Mesenchymal stem cell (in vitro differentiated cells and primary cell): ENCODE measurements around the gene BRSK2.

Experiments used
- DNase-seq: peaks from one replicate; pipeline ENCODE4 v3.0.0-alpha.2; 2013
- H2AFZ ChIP-seq: one replicate; pipeline ENCODE4 v1.6.1; 2013; ENCODE audit warnings: low read depth, mild to moderate bottlenecking, control low read depth, inconsistent platforms, low read length, moderate library complexity
- H2AK5ac ChIP-seq: 2 replicates; pipeline ENCODE4 v1.6.1; 2013; ENCODE audit warnings: low read length, moderate library complexity, mild to moderate bottlenecking, inconsistent platforms; ENCODE audit not compliant: severe bottlenecking
- H2BK120ac ChIP-seq: one replicate; pipeline ENCODE4 v1.6.1; 2013; ENCODE audit warnings: low read depth, mild to moderate bottlenecking, inconsistent platforms, low read length, moderate library complexity
- H2BK12ac ChIP-seq, 2 experiments: one replicate each; pipeline ENCODE4 v1.6.1; 2013; ENCODE audit warnings: inconsistent platforms in 2 of 2, low read length in 2 of 2, mild to moderate bottlenecking in 2 of 2, moderate library complexity in 2 of 2, control low read depth in 1 of 2
- H2BK15ac ChIP-seq: one replicate; pipeline ENCODE4 v1.6.1; 2013; ENCODE audit warnings: mild to moderate bottlenecking, low read depth, inconsistent platforms; ENCODE audit not compliant: poor library complexity, severe bottlenecking
- H2BK5ac ChIP-seq: 2 replicates; pipeline ENCODE4 v1.6.1; 2013; ENCODE audit warnings: low read depth, mild to moderate bottlenecking, low read length, control low read depth, inconsistent platforms; ENCODE audit not compliant: poor library complexity, severe bottlenecking
- H3K14ac ChIP-seq, 2 experiments: one replicate each; pipeline ENCODE4 v1.6.1; 2013; ENCODE audit warnings: inconsistent platforms in 2 of 2, low read length in 2 of 2, control low read depth in 1 of 2, mild to moderate bottlenecking in 1 of 2, moderate library complexity in 1 of 2
- H3K18ac ChIP-seq, 2 experiments: one replicate each; pipeline ENCODE4 v1.6.1; 2013; ENCODE audit warnings: inconsistent platforms in 2 of 2, low read length in 2 of 2, control low read depth in 1 of 2, low read depth in 1 of 2, mild to moderate bottlenecking in 1 of 2
- H3K23ac ChIP-seq, 2 experiments: one replicate each; pipeline ENCODE4 v1.6.1; 2013; ENCODE audit warnings: inconsistent platforms in 2 of 2, low read length in 2 of 2, mild to moderate bottlenecking in 2 of 2, moderate library complexity in 2 of 2, control low read depth in 1 of 2
- H3K27ac ChIP-seq: 2 replicates; pipeline ENCODE4 v1.5.1; 2013; ENCODE audit warnings: mild to moderate bottlenecking, moderate library complexity, low read length, control low read depth, inconsistent platforms; ENCODE audit not compliant: poor library complexity, severe bottlenecking
- H3K27me3 ChIP-seq, 2 experiments: 2 replicates each; pipeline versions ENCODE4 v1.6.1 to v1.7.0; 2013; ENCODE audit warnings: low read length in 2 of 2, mild to moderate bottlenecking in 2 of 2, moderate library complexity in 2 of 2, control low read depth in 1 of 2, inconsistent platforms in 1 of 2; ENCODE audit not compliant: control insufficient read depth in 1 of 2, insufficient read depth in 1 of 2
- H3K36me3 ChIP-seq, 2 experiments: 2 replicates each; pipeline versions ENCODE4 v1.6.1 to v1.7.0; 2013; ENCODE audit warnings: low read length in 2 of 2, control low read depth in 1 of 2, inconsistent platforms in 1 of 2, low read depth in 1 of 2, mild to moderate bottlenecking in 1 of 2; ENCODE audit not compliant: insufficient read depth in 2 of 2, control insufficient read depth in 1 of 2
- H3K4ac ChIP-seq, 2 experiments: one replicate each; pipeline ENCODE4 v1.6.1; 2013; ENCODE audit warnings: inconsistent platforms in 2 of 2, low read length in 2 of 2, mild to moderate bottlenecking in 2 of 2, moderate library complexity in 2 of 2, control low read depth in 1 of 2, low read depth in 1 of 2
- H3K4me1 ChIP-seq: 2 replicates; pipeline ENCODE4 v1.6.1; 2013; ENCODE audit warnings: low read depth, low read length, control low read depth; ENCODE audit not compliant: control insufficient read depth, insufficient read depth
- H3K4me2 ChIP-seq: 2 replicates; pipeline ENCODE4 v1.6.1; 2013; ENCODE audit warnings: low read length, mild to moderate bottlenecking, inconsistent platforms; ENCODE audit not compliant: poor library complexity, severe bottlenecking
- H3K4me3 ChIP-seq, 2 experiments: 2 replicates each; pipeline versions ENCODE4 v1.5.1 to v1.7.0; 2013; ENCODE audit warnings: low read length in 2 of 2, mild to moderate bottlenecking in 2 of 2, control low read depth in 1 of 2, low read depth in 1 of 2; ENCODE audit not compliant: insufficient read depth in 1 of 2
- H3K79me1 ChIP-seq: replicated peaks from 2 replicates; pipeline ENCODE4 v1.6.1; 2013; ENCODE audit warnings: mild to moderate bottlenecking, control low read depth, low read length, inconsistent platforms; ENCODE audit not compliant: poor library complexity, severe bottlenecking
- H3K9ac ChIP-seq: 2 replicates; pipeline ENCODE4 v1.7.0; 2013; ENCODE audit warnings: mild to moderate bottlenecking, low read length, moderate library complexity
- H3K9me3 ChIP-seq: 2 replicates; pipeline ENCODE4 v1.7.0; 2013; ENCODE audit warnings: mild to moderate bottlenecking, low read length; ENCODE audit not compliant: control insufficient read depth
- H4K8ac ChIP-seq: one replicate; pipeline ENCODE4 v1.6.1; 2013; ENCODE audit warnings: inconsistent platforms, mild to moderate bottlenecking, low read length, moderate library complexity
- H4K91ac ChIP-seq: one replicate; pipeline ENCODE4 v1.6.1; 2013; ENCODE audit warnings: mild to moderate bottlenecking, low read length, inconsistent platforms
- WGBS: methylation state at CpG from one replicate; pipeline ENCODE4 v1.1.7; 2013; ENCODE audit warnings: mixed read lengths; 5-methylcytosine and 5-hydroxymethylcytosine counted together

Gene BRSK2

GRCh38 chr11:1442163-1442562 is 52.4 kb downstream of the BRSK2 start:
- H3K4me1 ChIP-seq: peaks cover 9% of the 10 kb centered on the region
- no peak for DNase-seq
- H2AK5ac ChIP-seq: no peak overlapping the region
- WGBS: 57% methylated on average over 8 of the region's 9 CpGs
- no peaks in the 10 kb centered on the region for H3K9me3 ChIP-seq
- H3K4me2 ChIP-seq: no peak overlapping the region
- H3K27me3 ChIP-seq: peaks cover 0 to 10% of the 10 kb centered on the region in 2 experiments
- H2BK120ac ChIP-seq: no peak overlapping the region
- H2BK5ac ChIP-seq: no peak overlapping the region
- H3K4ac ChIP-seq: no peak overlapping the region
- H3K4me3 ChIP-seq: no peak overlapping the region
- no peak overlapping the region for H3K23ac ChIP-seq
- no peak overlapping the region for H4K8ac ChIP-seq
- H3K36me3 ChIP-seq: no peaks in the 10 kb centered on the region
- H3K14ac ChIP-seq: no peak overlapping the region
- H2BK12ac ChIP-seq: no peak overlapping the region
- no peak overlapping the region for H2BK15ac ChIP-seq
- H3K9ac ChIP-seq: no peak overlapping the region
- no peak overlapping the region for H3K18ac ChIP-seq
- H2AFZ ChIP-seq: no peak overlapping the region
- no peak overlapping the region for H3K27ac ChIP-seq
- H4K91ac ChIP-seq: no peak overlapping the region
- no peaks in the 10 kb centered on the region for H3K79me1 ChIP-seq

- H2BK120ac ChIP-seq: no peak overlapping the region
- no peak overlapping the region for H2AK5ac ChIP-seq
- no peak overlapping the region for H3K27ac ChIP-seq
- H3K27me3 ChIP-seq: peaks cover 0 to 10% of the 10 kb centered on the region in 2 experiments
- no peaks in the 10 kb centered on the region for H3K9me3 ChIP-seq
- 89% methylated on average over 27 of the region's 28 CpGs for WGBS
- no peak overlapping the region for H3K4ac ChIP-seq
- H3K18ac ChIP-seq: no peak overlapping the region
- H3K4me1 ChIP-seq: peaks cover 5% of the 10 kb centered on the region
- H3K14ac ChIP-seq: no peak overlapping the region
- no peak overlapping the region for H3K4me3 ChIP-seq
- DNase-seq: no peak
- H3K23ac ChIP-seq: no peak overlapping the region
- no peak overlapping the region for H3K4me2 ChIP-seq
- H2AFZ ChIP-seq: no peak overlapping the region
- H4K91ac ChIP-seq: no peak overlapping the region
- H2BK5ac ChIP-seq: no peak overlapping the region
- H2BK12ac ChIP-seq: no peak overlapping the region
- no peaks in the 10 kb centered on the region for H3K79me1 ChIP-seq
- H3K9ac ChIP-seq: no peak overlapping the region
- H2BK15ac ChIP-seq: no peak overlapping the region
- no peak overlapping the region for H4K8ac ChIP-seq
- no peaks in the 10 kb centered on the region for H3K36me3 ChIP-seq
Measured at GRCh38 chr11:1442807-1443366, 53.2 kb downstream of the BRSK2 start.

GRCh38 chr11:1443737-1444136 is 54.0 kb downstream of the BRSK2 start:
- Histone ChIP-seq H3K4me3 (no peak overlapping the region), H3K9ac (no peak overlapping the region), H2AK5ac (no peak overlapping the region), H4K8ac (no peak overlapping the region), H3K9me3 (no peaks in the 10 kb centered on the region), H3K4ac (no peak overlapping the region), H3K79me1 (no peaks in the 10 kb centered on the region), H3K4me1 (peaks cover 5% of the 10 kb centered on the region), H4K91ac (no peak overlapping the region), H3K27me3 (peaks cover 0 to 5% of the 10 kb centered on the region in 2 experiments), H3K4me2 (no peak overlapping the region), H3K36me3 (no peaks in the 10 kb centered on the region), H3K27ac (no peak overlapping the region), H2BK5ac (no peak overlapping the region), H2AFZ (no peak overlapping the region), H3K18ac (no peak overlapping the region), H2BK120ac (no peak overlapping the region), H2BK15ac (no peak overlapping the region), H2BK12ac (no peak overlapping the region), H3K23ac (no peak overlapping the region), H3K14ac (no peak overlapping the region)
- no peak for DNase-seq
- WGBS: 78% methylated on average over 9 of the region's 9 CpGs

- H3K4me2 ChIP-seq: no peak overlapping the region
Measured at GRCh38 chr11:1444321-1444720, 54.6 kb downstream of the BRSK2 start.

More at GRCh38 chr11:1444321-1444720, 54.6 kb downstream of the BRSK2 start:
- Histone ChIP-seq H3K79me1 (no peaks in the 10 kb centered on the region), H3K4me1 (peaks cover 5% of the 10 kb centered on the region), H3K4ac (no peak overlapping the region), H4K8ac (no peak overlapping the region), H3K27me3 (peaks cover 0 to 2% of the 10 kb centered on the region in 2 experiments), H3K4me3 (no peak overlapping the region), H3K27ac (no peak overlapping the region), H2BK12ac (no peak overlapping the region), H3K18ac (no peak overlapping the region), H3K36me3 (no peaks in the 10 kb centered on the region), H2BK5ac (no peak overlapping the region), H3K14ac (no peak overlapping the region), H2AFZ (no peak overlapping the region), H3K23ac (no peak overlapping the region), H2BK120ac (no peak overlapping the region), H3K9ac (no peak overlapping the region), H3K9me3 (no peaks in the 10 kb centered on the region), H2BK15ac (no peak overlapping the region), H2AK5ac (no peak overlapping the region), H4K91ac (peak overlapping the region; percentile 56)
- WGBS: 75% methylated on average over 9 of the region's 11 CpGs
- DNase-seq: no peak
